IPS-18c (cell line): ENCODE results near the gene AMIGO2.

Experiments used
- H3K4me3 ChIP-seq: 2 replicates; pipeline ENCODE4 v1.7.0; 2013; ENCODE audit warnings: low read depth, mild to moderate bottlenecking, low read length, moderate library complexity; ENCODE audit not compliant: insufficient read depth
- H3K9me3 ChIP-seq: one replicate; pipeline ENCODE4 v1.6.1; 2013; ENCODE audit warnings: mild to moderate bottlenecking, low read length, moderate library complexity; ENCODE audit not compliant: control insufficient read depth, insufficient read depth

Gene AMIGO2

GRCh38 chr12:47102845-47103651 lies 23.3 kb upstream of the AMIGO2 start:
- no peak overlapping the region for H3K4me3 ChIP-seq
- no peaks in the 10 kb centered on the region for H3K9me3 ChIP-seq

- Histone ChIP-seq H3K4me3 (no peak overlapping the region), H3K9me3 (no peaks in the 10 kb centered on the region)
Measured at GRCh38 chr12:47102406-47102805, 22.6 kb upstream of the AMIGO2 start.

- H3K9me3 ChIP-seq = no peaks in the 10 kb centered on the region
Measured at GRCh38 chr12:47100160-47100559, 20.4 kb upstream of the AMIGO2 start.

DNA sequence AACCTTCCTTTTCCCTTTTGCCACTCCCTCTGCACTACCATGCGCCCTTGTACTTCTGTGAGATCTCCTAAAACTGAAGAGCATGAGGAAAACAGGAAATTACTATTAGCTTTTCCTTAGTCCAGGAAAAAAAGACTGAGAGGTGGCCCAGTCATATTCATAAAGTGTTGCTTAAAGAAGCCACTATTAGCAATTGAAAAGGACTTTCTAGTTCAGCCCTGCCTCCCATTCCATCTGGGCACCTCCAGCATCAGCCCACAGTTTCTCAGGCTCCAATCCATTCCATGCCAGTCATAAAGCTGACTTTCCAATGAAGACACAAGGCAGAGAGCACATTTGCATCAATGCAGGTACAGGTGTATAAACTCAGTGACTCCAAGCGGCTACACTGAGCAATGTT lies 19.9 kb upstream of the AMIGO2 start:
- Histone ChIP-seq H3K4me3 (no peak overlapping the region), H3K9me3 (no peaks in the 10 kb centered on the region)

More at GRCh38 chr12:47100160-47100559, 20.4 kb upstream of the AMIGO2 start:
- no peak overlapping the region for H3K4me3 ChIP-seq

DNA sequence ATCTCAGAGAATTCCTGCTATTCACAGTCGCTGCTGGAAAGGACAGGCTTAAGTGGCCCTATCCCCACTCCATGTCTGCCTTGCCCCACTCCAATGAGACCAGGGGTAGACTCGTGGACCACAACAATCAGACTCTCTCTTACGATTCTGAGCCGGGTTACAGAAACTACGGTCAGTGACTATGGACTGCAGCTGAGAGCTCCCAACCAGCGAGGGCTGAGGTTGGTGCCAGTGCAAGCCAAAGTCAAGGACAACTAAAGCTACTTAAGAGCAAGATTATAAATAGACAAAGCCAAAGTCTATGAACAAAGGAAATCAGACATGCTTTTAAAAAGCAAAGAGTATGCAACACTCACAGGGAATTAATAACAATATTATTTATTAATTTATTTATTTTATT lies 18.3 kb upstream of the AMIGO2 start:
- no peak overlapping the region for H3K4me3 ChIP-seq

GRCh38 chr12:47097276-47097896 lies 17.6 kb upstream of the AMIGO2 start:
- Histone ChIP-seq H3K4me3 (no peak overlapping the region), H3K9me3 (no peaks in the 10 kb centered on the region)

More for the DNA sequence above, 18.3 kb upstream of the AMIGO2 start:
- no peaks in the 10 kb centered on the region for H3K9me3 ChIP-seq

DNA sequence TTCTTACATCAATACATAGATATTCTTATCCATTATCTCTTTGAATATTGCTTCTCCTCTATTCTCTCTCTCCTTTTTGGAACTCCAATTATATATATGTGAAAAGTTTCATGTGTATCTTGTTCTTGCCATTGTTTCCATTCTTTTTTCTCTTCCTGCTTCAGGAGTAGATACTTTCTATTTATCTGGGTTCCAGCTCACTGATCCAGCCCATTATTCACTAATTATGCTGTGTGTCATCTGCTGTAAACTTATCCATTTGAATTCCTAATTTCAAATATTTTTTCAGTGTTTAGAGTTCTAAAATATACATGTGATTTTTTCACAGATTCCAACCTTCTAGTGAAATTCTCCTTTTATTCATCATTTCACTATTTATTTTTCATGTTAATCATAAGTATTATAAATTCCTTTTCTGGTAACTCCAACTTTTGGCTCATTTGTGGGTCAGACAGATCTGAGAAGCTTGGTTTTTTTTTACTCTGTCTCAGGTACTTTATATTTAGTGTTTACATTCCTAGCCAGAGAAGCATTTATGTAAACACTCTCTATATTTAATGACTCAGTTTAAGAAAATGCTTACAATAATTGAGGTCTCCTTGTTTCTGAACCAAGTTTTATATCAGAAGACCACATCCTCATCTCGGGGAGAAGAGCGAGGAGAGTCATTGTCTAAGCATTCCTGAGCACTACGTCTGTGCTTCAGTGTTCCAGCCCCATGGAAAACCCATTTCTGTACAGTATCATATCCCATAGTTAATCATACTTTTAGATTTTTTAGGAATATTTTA lies 15.9 kb upstream of the AMIGO2 start:
- Histone ChIP-seq H3K4me3 (no peak overlapping the region), H3K9me3 (no peaks in the 10 kb centered on the region)

GRCh38 chr12:47094804-47095203 lies 15.0 kb upstream of the AMIGO2 start:
- no peak overlapping the region for H3K4me3 ChIP-seq
- H3K9me3 ChIP-seq = no peaks in the 10 kb centered on the region

DNA sequence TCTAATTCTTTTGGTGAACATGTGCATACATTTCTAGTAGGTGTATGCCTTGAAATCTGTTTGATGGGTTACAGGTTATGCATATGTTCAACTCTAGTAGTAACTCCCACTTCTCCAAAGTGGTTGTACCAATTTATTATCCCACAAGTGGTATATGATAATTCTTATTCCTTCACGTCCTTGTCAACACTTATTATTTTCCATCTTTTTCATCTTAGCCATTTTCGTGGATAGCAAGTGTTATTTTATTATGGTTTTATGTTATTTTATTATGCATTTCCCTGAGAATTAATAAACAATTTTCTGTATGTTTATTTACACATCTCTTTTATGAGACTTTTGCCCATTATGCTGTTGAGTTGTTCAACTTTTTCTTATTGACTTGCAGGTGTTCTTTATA lies 11.2 kb upstream of the AMIGO2 start:
- H3K9me3 ChIP-seq = no peaks in the 10 kb centered on the region
- no peak overlapping the region for H3K4me3 ChIP-seq

GRCh38 chr12:47088021-47088944 lies 8.5 kb upstream of the AMIGO2 start:
- Histone ChIP-seq H3K9me3 (no peaks in the 10 kb centered on the region), H3K4me3 (no peak overlapping the region)

DNA sequence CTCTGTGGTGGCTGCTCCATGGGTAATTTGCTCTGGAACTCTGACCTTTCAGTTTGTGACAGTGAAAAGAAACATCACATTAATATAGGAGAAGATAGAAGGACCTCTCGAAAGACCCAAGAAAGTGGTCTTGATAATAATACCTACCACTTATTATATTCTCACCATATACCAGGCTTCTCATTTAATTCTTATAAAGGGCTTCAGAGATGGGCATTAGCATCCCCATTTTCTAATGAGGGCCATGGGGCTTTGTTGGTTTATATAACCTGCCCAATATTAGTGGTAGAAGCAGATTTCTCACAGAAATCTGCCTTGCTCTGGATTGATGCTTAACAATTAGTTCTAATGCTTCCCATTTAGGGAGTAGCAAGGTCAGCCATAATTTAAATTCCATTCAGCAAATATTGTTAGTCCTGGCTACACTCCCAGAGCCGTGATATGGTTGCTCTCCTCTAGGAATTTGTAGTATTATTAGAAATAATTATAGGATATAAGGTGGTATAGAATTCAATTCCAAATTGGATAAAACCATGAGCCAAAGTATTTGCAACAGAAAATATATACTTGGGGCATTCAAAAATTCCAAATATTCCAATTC lies 7.4 kb upstream of the AMIGO2 start:
- Histone ChIP-seq H3K9me3 (no peaks in the 10 kb centered on the region), H3K4me3 (no peak overlapping the region)

DNA sequence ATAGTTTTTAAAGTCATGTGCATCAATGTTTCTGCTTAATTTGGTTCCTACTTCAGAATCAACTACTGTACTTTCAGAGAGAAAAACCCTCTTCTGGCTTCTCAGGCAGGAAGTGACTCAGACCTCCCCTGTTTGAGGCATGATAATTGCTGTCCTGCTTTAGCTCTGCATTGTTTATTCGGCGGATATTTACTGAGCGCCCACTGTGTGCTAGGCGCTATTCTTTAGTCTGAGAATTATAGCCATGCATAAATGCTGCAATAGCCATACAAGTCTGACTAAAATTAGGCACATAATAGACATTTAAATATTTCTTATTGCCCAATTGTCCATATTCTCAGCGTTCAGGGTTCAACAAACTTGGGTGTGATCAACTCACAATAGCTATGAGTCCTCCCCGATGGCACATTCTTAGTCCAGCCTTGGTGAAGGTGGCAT lies 6.1 kb upstream of the AMIGO2 start:
- H3K4me3 ChIP-seq = no peak overlapping the region

DNA sequence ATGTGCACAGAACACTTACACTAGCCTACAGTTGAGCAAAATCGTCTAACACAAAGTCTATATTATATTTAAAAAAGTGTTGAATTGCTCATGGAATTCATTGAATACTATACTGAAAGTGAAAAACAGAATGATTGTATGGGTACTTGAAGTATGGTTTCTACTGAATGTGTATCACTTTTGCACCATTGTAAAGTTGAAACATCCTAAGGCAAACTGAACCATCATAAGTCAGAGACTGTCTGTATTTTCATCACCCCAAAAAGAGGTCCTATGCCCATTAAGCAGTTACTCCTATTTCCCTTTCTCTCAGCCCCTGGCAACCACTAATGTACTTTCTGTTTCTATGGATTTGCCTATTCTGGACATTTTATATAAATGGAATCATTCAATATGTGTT lies 4.4 kb upstream of the AMIGO2 start:
- no peak overlapping the region for H3K4me3 ChIP-seq
- H3K9me3 ChIP-seq = no peaks in the 10 kb centered on the region

More for the DNA sequence above, 6.1 kb upstream of the AMIGO2 start:
- H3K9me3 ChIP-seq = no peaks in the 10 kb centered on the region

DNA sequence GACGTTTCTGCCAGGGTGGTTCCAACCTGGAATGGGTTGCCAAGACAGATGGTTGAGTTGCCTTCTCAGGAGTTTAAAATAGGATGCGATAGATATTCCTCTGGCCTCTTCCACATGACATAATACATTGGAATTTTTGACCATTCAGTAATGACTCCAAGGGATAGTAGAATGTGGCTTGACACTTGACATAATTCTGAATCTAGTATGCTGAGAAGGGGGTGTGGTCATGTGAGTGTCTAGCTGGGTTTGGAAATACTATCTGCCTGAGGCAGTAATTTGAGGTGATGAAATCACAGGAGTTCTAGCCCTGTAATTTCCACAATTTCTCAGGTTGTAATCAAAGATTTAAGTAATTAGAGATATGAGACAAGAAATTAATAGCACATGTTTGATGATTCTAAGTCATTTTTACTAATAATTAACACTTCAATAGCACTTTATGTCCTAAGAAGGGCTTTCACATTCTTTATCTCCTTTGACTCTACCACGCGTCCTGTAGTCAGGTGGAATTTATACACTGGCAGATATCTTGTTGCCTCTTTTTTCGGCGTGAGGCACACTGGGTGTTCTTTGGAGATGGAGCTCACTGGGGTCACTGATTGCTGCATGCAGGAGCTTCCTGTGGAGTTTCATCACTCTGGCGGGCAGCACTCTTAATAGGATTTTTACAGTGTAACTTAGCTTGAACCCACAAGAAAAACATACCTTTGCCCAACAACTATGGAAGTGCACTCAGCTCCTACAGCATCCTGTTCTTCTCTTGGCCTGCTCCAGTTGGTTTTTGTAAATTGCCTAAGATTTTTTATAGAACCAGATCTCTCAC lies 3.2 kb upstream of the AMIGO2 start:
- no peak overlapping the region for H3K4me3 ChIP-seq

GRCh38 chr12:47082283-47082682 lies 2.5 kb upstream of the AMIGO2 start:
- Histone ChIP-seq H3K4me3 (no peak overlapping the region), H3K9me3 (no peaks in the 10 kb centered on the region)

More for the DNA sequence above, 3.2 kb upstream of the AMIGO2 start:
- no peaks in the 10 kb centered on the region for H3K9me3 ChIP-seq
